Keratinocyte (primary cell): ENCODE measurements around the gene MINDY1. TPM values are rescaled to one million over a fixed set of nuclear protein-coding genes. Genes with fewer than 3 reads are reported as not detected.

Experiments used
- DNase-seq: peaks from one replicate; pipeline ENCODE4 v3.0.0-alpha.2; 2011; ENCODE audit warnings: low read depth, missing footprints, low spot score
- FAIRE-seq: peaks from 2 replicates; lab custom pipeline; 2011; peaks lifted over from hg19 to GRCh38; lab: Jason Lieb, UNC
- H2AFZ ChIP-seq: 2 replicates; pipeline ENCODE4 v1.6.0; 2012; ENCODE audit warnings: low read length, control low read depth, inconsistent platforms; ENCODE audit not compliant: control insufficient read depth
- H3K27ac ChIP-seq: 2 replicates; pipeline ENCODE4 v1.5.1; 2011; ENCODE audit warnings: low read length; ENCODE audit not compliant: control insufficient read depth, insufficient read depth
- H3K27me3 ChIP-seq: 3 replicates; pipeline ENCODE4 v1.6.0; 2011; ENCODE audit warnings: low read length; ENCODE audit not compliant: control insufficient read depth, insufficient read depth; ENCODE audit errors: extremely low read depth
- H3K36me3 ChIP-seq, 2 experiments: 2 replicates in 1 of 2; 3 replicates in 1 of 2; pipeline ENCODE4 v1.5.1; 2011; ENCODE audit warnings: low read length in 2 of 2, mild to moderate bottlenecking in 1 of 2; ENCODE audit not compliant: control insufficient read depth in 2 of 2, insufficient read depth in 2 of 2; ENCODE audit errors: extremely low read depth in 1 of 2
- H3K4me1 ChIP-seq: 3 replicates; pipeline ENCODE4 v1.5.1; 2011; ENCODE audit warnings: low read length; ENCODE audit not compliant: control insufficient read depth, insufficient read depth; ENCODE audit errors: extremely low read depth
- H3K4me2 ChIP-seq: 3 replicates; pipeline ENCODE4 v1.6.0; 2011; ENCODE audit warnings: low read depth, low read length; ENCODE audit not compliant: control insufficient read depth, insufficient read depth; ENCODE audit errors: extremely low read depth
- H3K4me3 ChIP-seq, 3 experiments: fragments of 200-600 bp in 1 of 3; sonication (generic) in 1 of 3; 2 replicates in 2 of 3; 3 replicates in 1 of 3; pipeline ENCODE4 v1.5.1; 2011 to 2016; ENCODE audit warnings: low read length in 3 of 3, mild to moderate bottlenecking in 3 of 3, control low read depth in 2 of 3, inconsistent platforms in 1 of 3, low read depth in 1 of 3, mixed read lengths in 1 of 3, mixed run types in 1 of 3, moderate library complexity in 1 of 3; ENCODE audit not compliant: control insufficient read depth in 2 of 3, insufficient read depth in 2 of 3; ENCODE audit errors: extremely low read depth in 1 of 3
- H3K79me2 ChIP-seq: 2 replicates; pipeline ENCODE4 v1.6.0; 2012; ENCODE audit warnings: low read length; ENCODE audit not compliant: control insufficient read depth, insufficient read depth
- H3K9ac ChIP-seq: 3 replicates; pipeline ENCODE4 v1.6.0; 2011; ENCODE audit warnings: low read length; ENCODE audit not compliant: control insufficient read depth, insufficient read depth; ENCODE audit errors: extremely low read depth
- H3K9me1 ChIP-seq: 3 replicates; pipeline ENCODE4 v1.6.0; 2011; ENCODE audit warnings: low read length; ENCODE audit not compliant: control insufficient read depth, insufficient read depth; ENCODE audit errors: extremely low read depth
- H3K9me3 ChIP-seq: 2 replicates; pipeline ENCODE4 v1.5.1; 2012; ENCODE audit warnings: low read depth, low read length; ENCODE audit not compliant: control insufficient read depth
- H4K20me1 ChIP-seq: 3 replicates; pipeline ENCODE4 v1.6.0; 2011; ENCODE audit warnings: low read length; ENCODE audit not compliant: control insufficient read depth, insufficient read depth; ENCODE audit errors: extremely low read depth
- EZH2 ChIP-seq: IDR thresholded peaks from one replicate; pipeline ENCODE4 v1.6.1; 2012; ENCODE audit warnings: inconsistent platforms, mild to moderate bottlenecking, low read length, moderate library complexity
- dilution Hi-C: fragments of 300-500 bp; cut with MboI; formaldehyde crosslinking; loops from one replicate; pipeline ENCODE4 v1.7.0; 2020; ENCODE audit warnings: low sequenced_read_pairs; ENCODE audit not compliant: extremely low pct_ligation_motif_present
- polyA plus RNA-seq, 5 experiments: library from polyadenylated mRNA; depleted of rRNA in 3 of 5; stranded (reverse) in 3 of 5; stranded (forward) in 1 of 5; unstranded in 1 of 5; fragments of >200 nt; gene quantifications; 1 replicate in 1 of 5; 2 replicates in 3 of 5; 3 replicates in 1 of 5; pipeline versions ENCODE4 v1.2.1 to v1.2.3, GENCODE V29; 2011 to 2012; ENCODE audit warnings: missing spikeins in 2 of 5, low read depth in 1 of 5, low replicate concordance in 1 of 5
- TF ChIP-seq, protein P1 (sequence below), 3 experiments: IDR thresholded peaks in 1 of 3; conservative IDR thresholded peaks in 1 of 3; optimal IDR thresholded peaks in 1 of 3; 2 replicates in 2 of 3; 3 replicates in 1 of 3; pipeline versions ENCODE3 to v1.5.1; 2011; ENCODE audit warnings: low read length in 3 of 3, mild to moderate bottlenecking in 3 of 3, moderate library complexity in 2 of 3, control low read depth in 1 of 3, inconsistent platforms in 1 of 3; ENCODE audit not compliant: insufficient read depth in 2 of 3; ENCODE audit errors: extremely low read depth in 1 of 3

Gene MINDY1
- polyA plus RNA-seq, 1 donor (not counting 4 experiments of a cell fraction or from before 2014, with no cell fraction given): 11.2 TPM

DNA sequence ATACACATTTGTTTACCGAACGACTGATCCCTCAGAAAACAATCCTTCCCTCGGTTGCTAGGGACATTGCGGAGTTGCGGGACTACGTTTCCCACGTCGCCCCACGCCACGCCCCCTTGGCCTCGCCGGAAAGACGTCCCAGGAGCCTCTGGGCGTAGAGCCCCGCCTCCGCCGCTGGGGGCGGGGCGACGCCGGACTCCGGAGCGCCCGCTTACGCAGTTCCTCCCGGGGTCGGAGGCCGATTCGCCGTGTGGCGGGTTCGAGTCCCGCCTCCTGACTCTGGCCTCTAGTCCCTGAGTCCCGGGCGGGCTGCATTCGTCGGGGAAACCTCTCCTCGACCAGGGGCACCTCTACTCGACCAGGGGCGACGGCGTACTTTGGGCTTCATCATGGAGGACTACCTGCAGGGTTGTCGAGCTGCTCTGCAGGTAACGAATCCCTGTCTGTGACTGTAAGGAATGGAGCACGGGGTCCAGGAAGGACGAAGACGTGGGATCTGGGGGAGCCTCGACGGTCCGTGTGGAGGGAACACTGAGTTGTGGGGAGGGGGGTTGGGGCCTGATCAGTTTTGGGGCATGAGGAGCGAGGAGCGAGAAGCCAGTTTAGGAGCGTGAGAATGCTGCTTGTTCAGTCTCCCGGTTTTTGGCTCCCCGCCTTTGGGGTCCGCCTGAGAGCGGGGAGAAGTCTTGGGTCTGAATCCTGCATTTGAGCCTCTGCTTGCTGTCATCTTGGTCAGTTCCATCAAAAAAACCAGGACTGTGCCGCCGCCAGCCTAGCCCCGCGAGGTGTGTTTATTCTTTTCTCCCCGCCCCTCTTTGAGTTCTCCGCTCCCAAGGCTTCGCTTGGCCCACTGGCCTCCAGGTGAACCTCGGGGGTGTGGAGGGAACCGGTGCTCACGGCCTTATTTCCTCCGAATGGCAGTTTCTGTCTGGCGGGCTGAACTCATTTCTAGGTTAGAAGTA, 1.8 kb upstream of the MINDY1 start, which contains the start of gene PRUNE1:
Gene PRUNE1 (plus strand): TSS at position 206 of the 962 bp plus-strand sequence. CDS start 184 bp downstream, at position 390.
- H3K4me1 ChIP-seq: peaks cover 43% of the 10 kb centered on the region
- TF ChIP-seq EZH2: no peak
- TF ChIP-seq, protein P1, sequence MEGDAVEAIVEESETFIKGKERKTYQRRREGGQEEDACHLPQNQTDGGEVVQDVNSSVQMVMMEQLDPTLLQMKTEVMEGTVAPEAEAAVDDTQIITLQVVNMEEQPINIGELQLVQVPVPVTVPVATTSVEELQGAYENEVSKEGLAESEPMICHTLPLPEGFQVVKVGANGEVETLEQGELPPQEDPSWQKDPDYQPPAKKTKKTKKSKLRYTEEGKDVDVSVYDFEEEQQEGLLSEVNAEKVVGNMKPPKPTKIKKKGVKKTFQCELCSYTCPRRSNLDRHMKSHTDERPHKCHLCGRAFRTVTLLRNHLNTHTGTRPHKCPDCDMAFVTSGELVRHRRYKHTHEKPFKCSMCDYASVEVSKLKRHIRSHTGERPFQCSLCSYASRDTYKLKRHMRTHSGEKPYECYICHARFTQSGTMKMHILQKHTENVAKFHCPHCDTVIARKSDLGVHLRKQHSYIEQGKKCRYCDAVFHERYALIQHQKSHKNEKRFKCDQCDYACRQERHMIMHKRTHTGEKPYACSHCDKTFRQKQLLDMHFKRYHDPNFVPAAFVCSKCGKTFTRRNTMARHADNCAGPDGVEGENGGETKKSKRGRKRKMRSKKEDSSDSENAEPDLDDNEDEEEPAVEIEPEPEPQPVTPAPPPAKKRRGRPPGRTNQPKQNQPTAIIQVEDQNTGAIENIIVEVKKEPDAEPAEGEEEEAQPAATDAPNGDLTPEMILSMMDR (optimal IDR thresholded peaks at IDR 0.05 in 1 of 3, IDR thresholded peaks at IDR 0.05 in 1 of 3, conservative IDR thresholded peaks at IDR 0.05 in 1 of 3; ENCODE audit: extremely low read depth in 1 of 3, insufficient read depth in 2 of 3, low read length in 3 of 3): no peak
- peak; percentile 76 for DNase-seq
- H3K9me1 ChIP-seq: peaks cover 2% of the 10 kb centered on the region
- H3K9ac ChIP-seq: peak within 1 kb of the TSS; percentile 84
- H3K36me3 ChIP-seq: peaks cover 0 to 4% of the 10 kb centered on the region in 2 experiments
- H3K79me2 ChIP-seq: no peaks in the 10 kb centered on the region
- dilution Hi-C loops: no loop called here
- peak within 1 kb of the TSS; percentile 91 for H3K4me2 ChIP-seq
- peak within 1 kb of the TSS; percentile 76 to 87 (median 83) for H3K4me3 ChIP-seq
- FAIRE-seq: peak; percentile 29
- H3K27ac ChIP-seq: peak within 1 kb of the TSS; percentile 65
- H2AFZ ChIP-seq: peak within 1 kb of the TSS; percentile 92
- H3K9me3 ChIP-seq: no peaks in the 10 kb centered on the region
- H4K20me1 ChIP-seq: no peaks in the 10 kb centered on the region
- no peaks in the 10 kb centered on the region for H3K27me3 ChIP-seq

DNA sequence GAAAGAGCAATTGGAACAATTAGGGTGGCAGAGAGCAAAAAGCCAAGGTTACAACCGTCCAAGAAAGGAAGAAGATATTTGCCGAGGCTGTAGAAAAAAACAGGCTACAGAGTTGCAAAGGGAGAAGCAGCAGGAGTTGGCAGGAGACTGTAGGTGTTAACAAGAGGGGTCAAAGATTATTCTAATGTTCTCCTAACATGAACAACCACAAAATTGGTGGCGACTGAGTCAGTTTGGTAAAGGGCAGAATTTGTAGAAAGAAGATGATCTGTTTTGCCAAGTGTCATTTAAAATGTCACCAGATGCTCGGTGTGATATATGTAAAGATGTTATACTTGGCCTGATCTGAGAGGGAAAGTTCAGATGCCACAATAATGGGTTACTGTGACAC, 1.1 kb upstream of the MINDY1 start:
- Histone ChIP-seq H3K9me3 (no peaks in the 10 kb centered on the region), H3K9ac (peak overlapping the region; percentile 46), H3K4me1 (peaks cover 43% of the 10 kb centered on the region), H4K20me1 (no peaks in the 10 kb centered on the region), H3K4me3 (peak overlapping the region in 1 of 3 experiments; percentile 83), H3K79me2 (no peaks in the 10 kb centered on the region), H3K27ac (peak overlapping the region; percentile 65), H2AFZ (peak overlapping the region; percentile 38), H3K27me3 (no peaks in the 10 kb centered on the region), H3K9me1 (no peaks in the 10 kb centered on the region), H3K36me3 (peaks cover 0 to under 1% of the 10 kb centered on the region in 2 experiments), H3K4me2 (peak overlapping the region; percentile 91)
- FAIRE-seq (no peak), DNase-seq (no peak)
- dilution Hi-C loops: no loop called here
- no peak for TF ChIP-seq EZH2
- TF ChIP-seq, protein P1 (optimal IDR thresholded peaks at IDR 0.05 in 1 of 3, IDR thresholded peaks at IDR 0.05 in 1 of 3, conservative IDR thresholded peaks at IDR 0.05 in 1 of 3; ENCODE audit: extremely low read depth in 1 of 3, insufficient read depth in 2 of 3, low read length in 3 of 3): no peak
